H1 (cell line): ENCODE results near the gene SLCO2A1. TPM values are rescaled to one million over a fixed set of nuclear protein-coding genes. Genes with fewer than 3 reads are reported as not detected.

Experiments used
- ATF2 ChIP-seq: IDR thresholded peaks from 2 replicates; pipeline ENCODE4 v1.6.1; 2012; ENCODE audit warnings: low read length, inconsistent platforms
- CBX8 ChIP-seq: fragments of 300-800, 300-1000 bp; sonication (generic); IDR thresholded peaks from 2 replicates; pipeline ENCODE4 v1.7.1; 2016; ENCODE audit warnings: low read depth, low read length, borderline replicate concordance
- CHD7 ChIP-seq: fragments of 300-600 bp; sonication (generic); IDR thresholded peaks from 2 replicates; pipeline ENCODE4 v1.7.1; 2012; ENCODE audit warnings: low read length, moderate library complexity, mild to moderate bottlenecking, inconsistent platforms; ENCODE audit not compliant: insufficient replicate concordance
- CTBP2 ChIP-seq: IDR thresholded peaks from 2 replicates; pipeline ENCODE4 v1.7.0; 2011; ENCODE audit warnings: borderline replicate concordance, mild to moderate bottlenecking, moderate library complexity, mixed read lengths, low read length; ENCODE audit not compliant: insufficient read depth, insufficient read length
- JUND ChIP-seq: IDR thresholded peaks from 2 replicates; pipeline ENCODE4 v1.6.1; 2011; ENCODE audit warnings: mild to moderate bottlenecking, improper control_type of control experiment, low read length
- MAX ChIP-seq: IDR thresholded peaks from 2 replicates; pipeline ENCODE4 v1.6.1; 2012; ENCODE audit warnings: inconsistent platforms
- NRF1 ChIP-seq: IDR thresholded peaks from 2 replicates; pipeline ENCODE4 v1.6.1; 2011; ENCODE audit warnings: mild to moderate bottlenecking, low read depth, low read length, improper control_type of control experiment
- SP2 ChIP-seq: IDR thresholded peaks from 2 replicates; pipeline ENCODE4 v1.6.1; 2012; ENCODE audit warnings: mild to moderate bottlenecking, low read length, inconsistent platforms
- SP4 ChIP-seq: IDR thresholded peaks from 2 replicates; pipeline ENCODE4 v1.6.1; 2012; ENCODE audit warnings: low read length, inconsistent platforms
- polyA plus RNA-seq, 7 experiments: library from polyadenylated mRNA; depleted of rRNA in 3 of 7; stranded (reverse) in 5 of 7; unstranded in 2 of 7; fragments of >200 nt in 5 of 7; fragments of 200-250 nt in 2 of 7; gene quantifications; 1 replicate in 5 of 7; 2 replicates in 1 of 7; 4 replicates in 1 of 7; pipeline versions ENCODE4 v1.2.1 to v1.2.3, GENCODE V29; 2011 to 2013; ENCODE audit warnings: missing spikeins in 2 of 7, mixed read lengths in 2 of 7
- total RNA-seq: library from RNA; stranded (reverse); fragmentation: NEBNext Ultra II Directional; extraction: Animal tissue kit (Norgen Biotek cat#: 25700); gene quantifications from 2 replicates; pipeline ENCODE4 v1.2.1, GENCODE V29; 2021

The SLCO2A1 gene
- total and polyA plus RNA-seq, 2 of the 8 experiments (the other 6 are each of a cell fraction or from before 2014, with no cell fraction given), result 1.1 to 2.3 TPM

GRCh38 chr3:133880886-133881455, 148.8 kb downstream of the SLCO2A1 start (continued):
- TF ChIP-seq CHD7, result no peak
- TF ChIP-seq CTBP2, result no peak
- TF ChIP-seq CBX8, result no peak
- no peak for TF ChIP-seq MAX
- TF ChIP-seq SP2, result no peak
- no peak for TF ChIP-seq NRF1
- TF ChIP-seq SP4, result no peak
- no peak for TF ChIP-seq JUND
- no peak for TF ChIP-seq ATF2
